ENCODE data around the gene ZSWIM4.
A peak's percentile ranks its signal among the peaks of the same experiment; 100 is the strongest.

Gene ZSWIM4

GRCh38 chr19:13813147-13813546, 17.9 kb downstream of the ZSWIM4 start:
- no peak overlapping the region for H3K23ac ChIP-seq (ENCODE audit: low read length)
- peaks cover 5% of the 10 kb centered on the region for H3K9me3 ChIP-seq (ENCODE audit: insufficient read depth, low read depth, low read length)
- no peaks in the 10 kb centered on the region for H3K79me2 ChIP-seq (ENCODE audit: control insufficient read depth, insufficient read depth, low read length, poor library complexity)
- DNase-seq, result no peak
- H3K4me2 ChIP-seq (ENCODE audit: low read length), result no peak overlapping the region
- H2BK5ac ChIP-seq (ENCODE audit: low read depth, low read length, poor library complexity), result no peak overlapping the region
- no peaks in the 10 kb centered on the region for H3K27me3 ChIP-seq (ENCODE audit: insufficient read depth, low read length)
- no peak overlapping the region for H2BK12ac ChIP-seq (ENCODE audit: low read length)
- no peak overlapping the region for H4K12ac ChIP-seq (ENCODE audit: low read depth, low read length)
- no peak overlapping the region for H3K9ac ChIP-seq (ENCODE audit: low read length)
- no peak overlapping the region for H4K91ac ChIP-seq (ENCODE audit: low read depth, low read length)
- peaks cover 8 to 9% of the 10 kb centered on the region in 2 experiments for H3K4me1 ChIP-seq (ENCODE audit: control insufficient read depth in 1 of 2, insufficient read depth in 2 of 2, low read length in 2 of 2)
- no peak overlapping the region for H2AK5ac ChIP-seq (ENCODE audit: low read length)
- H2BK120ac ChIP-seq (ENCODE audit: insufficient read depth, low read length, poor library complexity), result no peak overlapping the region
- no peak overlapping the region for H3K4me3 ChIP-seq (ENCODE audit: low read depth, low read length)
- H3K79me1 ChIP-seq (ENCODE audit: low read length), result peaks cover 3% of the 10 kb centered on the region
- no peak overlapping the region for H3K27ac ChIP-seq (ENCODE audit: low read depth, low read length)
- H3K14ac ChIP-seq (ENCODE audit: low read length), result no peak overlapping the region
- no peak overlapping the region for H4K8ac ChIP-seq (ENCODE audit: low read depth, low read length)
- H2AFZ ChIP-seq (ENCODE audit: insufficient read depth, low read length, poor library complexity), result no peak overlapping the region
- WGBS (ENCODE audit: extremely low coverage, insufficient coverage, insufficient read length), result no CpG with 5 or more reads among the region's 2 CpGs
- H3K36me3 ChIP-seq (ENCODE audit: control insufficient read depth in 1 of 2, insufficient read depth in 2 of 2, low read length in 2 of 2), result peaks cover 32 to 36% of the 10 kb centered on the region in 2 experiments
- no peak overlapping the region for H3K4ac ChIP-seq (ENCODE audit: low read depth, low read length)
- H3K18ac ChIP-seq (ENCODE audit: low read length), result no peak overlapping the region

DNA sequence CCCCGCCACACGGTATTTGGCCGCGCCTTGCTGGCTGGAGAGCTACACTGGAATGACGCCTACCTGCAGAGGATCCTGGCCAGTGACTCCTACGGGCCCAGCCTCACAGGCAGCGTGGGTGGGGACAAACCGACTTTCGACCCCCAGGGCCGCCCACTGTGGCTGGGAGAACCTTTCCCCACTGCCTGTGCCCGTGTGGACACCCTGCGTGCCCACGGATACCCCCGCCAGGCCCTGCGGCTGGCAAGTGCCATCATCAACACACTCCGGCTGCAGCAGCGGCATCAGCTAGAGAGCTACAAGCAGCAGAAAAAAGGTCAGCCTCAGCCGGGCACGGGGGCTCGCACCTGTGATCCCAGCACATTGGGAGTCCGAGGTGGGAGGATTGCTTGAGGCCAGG, 19.3 kb downstream of the ZSWIM4 start:
- H3K18ac ChIP-seq (ENCODE audit: low read length), result no peak overlapping the region
- no peak overlapping the region for H3K4me2 ChIP-seq (ENCODE audit: low read length)
- H2BK12ac ChIP-seq (ENCODE audit: low read length), result no peak overlapping the region
- no peak overlapping the region for H3K23ac ChIP-seq (ENCODE audit: low read length)
- H3K4ac ChIP-seq (ENCODE audit: low read depth, low read length), result no peak overlapping the region
- no peak overlapping the region for H3K9ac ChIP-seq (ENCODE audit: low read length)
- H2BK5ac ChIP-seq (ENCODE audit: low read depth, low read length, poor library complexity), result no peak overlapping the region
- no peaks in the 10 kb centered on the region for H3K79me2 ChIP-seq (ENCODE audit: control insufficient read depth, insufficient read depth, low read length, poor library complexity)
- H3K14ac ChIP-seq (ENCODE audit: low read length), result no peak overlapping the region
- H4K91ac ChIP-seq (ENCODE audit: low read depth, low read length), result no peak overlapping the region
- H3K79me1 ChIP-seq (ENCODE audit: low read length), result peaks cover 3% of the 10 kb centered on the region
- H4K8ac ChIP-seq (ENCODE audit: low read depth, low read length), result no peak overlapping the region
- peaks cover 7% of the 10 kb centered on the region for H3K9me3 ChIP-seq (ENCODE audit: insufficient read depth, low read depth, low read length)
- no peak overlapping the region for H3K4me3 ChIP-seq (ENCODE audit: low read depth, low read length)
- no peaks in the 10 kb centered on the region for H3K27me3 ChIP-seq (ENCODE audit: insufficient read depth, low read length)
- H2BK120ac ChIP-seq (ENCODE audit: insufficient read depth, low read length, poor library complexity), result no peak overlapping the region
- H2AK5ac ChIP-seq (ENCODE audit: low read length), result no peak overlapping the region
- no CpG with 5 or more reads among the region's 21 CpGs for WGBS (ENCODE audit: extremely low coverage, insufficient coverage, insufficient read length)
- no peak overlapping the region for H4K12ac ChIP-seq (ENCODE audit: low read depth, low read length)
- DNase-seq, result peak in 1 of 2 donors; percentile 3
- peaks cover 22 to 27% of the 10 kb centered on the region in 2 experiments for H3K36me3 ChIP-seq (ENCODE audit: control insufficient read depth in 1 of 2, insufficient read depth in 2 of 2, low read length in 2 of 2)
- no peak overlapping the region for H2AFZ ChIP-seq (ENCODE audit: insufficient read depth, low read length, poor library complexity)
- H3K27ac ChIP-seq (ENCODE audit: low read depth, low read length), result no peak overlapping the region
- peaks cover 8 to 9% of the 10 kb centered on the region in 2 experiments for H3K4me1 ChIP-seq (ENCODE audit: control insufficient read depth in 1 of 2, insufficient read depth in 2 of 2, low read length in 2 of 2)

- peak overlapping the region; percentile 17 for H4K91ac ChIP-seq (ENCODE audit: low read depth, low read length)
- no peaks in the 10 kb centered on the region for H3K79me2 ChIP-seq (ENCODE audit: control insufficient read depth, insufficient read depth, low read length, poor library complexity)
- DNase-seq, result peak in 1 of 2 donors; percentile 34
- peak overlapping the region; percentile 85 for H3K4me2 ChIP-seq (ENCODE audit: low read length)
- H3K23ac ChIP-seq (ENCODE audit: low read length), result no peak overlapping the region
- no peaks in the 10 kb centered on the region for H3K27me3 ChIP-seq (ENCODE audit: insufficient read depth, low read length)
- H4K8ac ChIP-seq (ENCODE audit: low read depth, low read length), result peak overlapping the region; percentile 49
- no peak overlapping the region for H2BK12ac ChIP-seq (ENCODE audit: low read length)
- H3K4me3 ChIP-seq (ENCODE audit: low read depth, low read length), result peak overlapping the region; percentile 41
- no peak overlapping the region for H2BK5ac ChIP-seq (ENCODE audit: low read depth, low read length, poor library complexity)
- H3K79me1 ChIP-seq (ENCODE audit: low read length), result peaks cover 3% of the 10 kb centered on the region
- H3K14ac ChIP-seq (ENCODE audit: low read length), result peak overlapping the region; percentile 22
- peak overlapping the region; percentile 61 for H4K12ac ChIP-seq (ENCODE audit: low read depth, low read length)
- no CpG with 5 or more reads among the region's 11 CpGs for WGBS (ENCODE audit: extremely low coverage, insufficient coverage, insufficient read length)
- H3K9ac ChIP-seq (ENCODE audit: low read length), result no peak overlapping the region
- peaks cover 21 to 22% of the 10 kb centered on the region in 2 experiments for H3K36me3 ChIP-seq (ENCODE audit: control insufficient read depth in 1 of 2, insufficient read depth in 2 of 2, low read length in 2 of 2)
- H2BK120ac ChIP-seq (ENCODE audit: insufficient read depth, low read length, poor library complexity), result no peak overlapping the region
- no peak overlapping the region for H3K27ac ChIP-seq (ENCODE audit: low read depth, low read length)
- peaks cover 7% of the 10 kb centered on the region for H3K9me3 ChIP-seq (ENCODE audit: insufficient read depth, low read depth, low read length)
- no peak overlapping the region for H3K18ac ChIP-seq (ENCODE audit: low read length)
- H2AFZ ChIP-seq (ENCODE audit: insufficient read depth, low read length, poor library complexity), result peak overlapping the region; percentile 64
- H3K4me1 ChIP-seq (ENCODE audit: control insufficient read depth in 1 of 2, insufficient read depth in 2 of 2, low read length in 2 of 2), result peaks cover 8 to 9% of the 10 kb centered on the region in 2 experiments
- H3K4ac ChIP-seq (ENCODE audit: low read depth, low read length), result no peak overlapping the region
- peak overlapping the region; percentile 16 for H2AK5ac ChIP-seq (ENCODE audit: low read length)
Measured at GRCh38 chr19:13817018-13817614, 21.9 kb downstream of the ZSWIM4 start.

DNA sequence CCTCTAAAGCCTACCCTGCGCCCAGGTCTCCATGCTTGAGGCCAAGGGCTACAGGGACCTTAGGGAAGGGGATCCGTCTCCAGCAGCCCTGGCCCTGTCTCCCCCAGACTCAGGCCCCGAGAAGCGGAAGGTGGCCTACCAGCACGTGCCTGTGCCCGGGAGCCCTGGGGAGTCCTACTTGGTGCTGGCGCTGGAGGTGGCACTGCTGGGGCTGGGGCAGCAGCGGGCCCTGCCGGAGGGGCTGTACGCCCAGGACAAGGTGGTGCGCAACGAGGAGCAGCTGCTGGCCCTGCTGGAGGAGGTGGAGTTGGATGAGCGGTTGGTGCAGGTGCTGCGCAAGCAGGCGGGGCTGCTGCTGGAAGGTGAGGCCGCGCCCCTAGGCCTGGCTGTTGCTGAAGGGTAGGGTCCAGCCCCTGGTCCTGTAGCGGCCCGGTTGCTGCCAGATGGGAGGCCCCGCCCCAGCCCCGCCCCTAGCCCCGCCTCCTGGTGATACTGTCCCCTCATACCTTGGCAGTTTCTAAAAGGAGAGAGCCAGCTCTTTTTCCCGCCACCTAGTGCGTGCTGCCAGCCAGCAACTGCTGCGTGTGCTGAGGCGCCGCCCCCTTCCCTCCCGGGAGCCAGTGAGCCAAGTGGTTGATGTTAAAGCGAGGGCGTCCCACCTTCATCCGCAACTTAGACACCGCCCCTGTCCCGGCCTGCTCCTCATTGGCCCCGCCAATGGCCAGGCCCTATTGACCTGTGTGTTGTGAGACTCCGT, 22.6 kb downstream of the ZSWIM4 start:
- no peak overlapping the region for H2BK5ac ChIP-seq (ENCODE audit: low read depth, low read length, poor library complexity)

More for the DNA sequence above, 22.6 kb downstream of the ZSWIM4 start:
- peak overlapping the region; percentile 61 for H4K12ac ChIP-seq (ENCODE audit: low read depth, low read length)
- H3K4ac ChIP-seq (ENCODE audit: low read depth, low read length), result no peak overlapping the region
- H4K91ac ChIP-seq (ENCODE audit: low read depth, low read length), result peak overlapping the region; percentile 17
- H3K9ac ChIP-seq (ENCODE audit: low read length), result no peak overlapping the region
- H3K36me3 ChIP-seq (ENCODE audit: control insufficient read depth in 1 of 2, insufficient read depth in 2 of 2, low read length in 2 of 2), result peaks cover 19% of the 10 kb centered on the region in 2 experiments
- H2BK120ac ChIP-seq (ENCODE audit: insufficient read depth, low read length, poor library complexity), result no peak overlapping the region
- WGBS (ENCODE audit: extremely low coverage, insufficient coverage, insufficient read length), result no CpG with 5 or more reads among the region's 35 CpGs
- peak overlapping the region; percentile 58 for H3K18ac ChIP-seq (ENCODE audit: low read length)
- peak overlapping the region; percentile 85 for H3K4me2 ChIP-seq (ENCODE audit: low read length)
- peak overlapping the region; percentile 16 for H2AK5ac ChIP-seq (ENCODE audit: low read length)
- peaks cover 5% of the 10 kb centered on the region for H3K9me3 ChIP-seq (ENCODE audit: insufficient read depth, low read depth, low read length)
- H3K27ac ChIP-seq (ENCODE audit: low read depth, low read length), result no peak overlapping the region
- peak; percentile 86 for DNase-seq
- peaks cover 3% of the 10 kb centered on the region for H3K79me1 ChIP-seq (ENCODE audit: low read length)
- H2BK12ac ChIP-seq (ENCODE audit: low read length), result no peak overlapping the region
- peaks cover 8 to 9% of the 10 kb centered on the region in 2 experiments for H3K4me1 ChIP-seq (ENCODE audit: control insufficient read depth in 1 of 2, insufficient read depth in 2 of 2, low read length in 2 of 2)
- H2AFZ ChIP-seq (ENCODE audit: insufficient read depth, low read length, poor library complexity), result peak overlapping the region; percentile 64
- peak overlapping the region; percentile 22 for H3K14ac ChIP-seq (ENCODE audit: low read length)
- no peak overlapping the region for H3K23ac ChIP-seq (ENCODE audit: low read length)
- H3K4me3 ChIP-seq (ENCODE audit: low read depth, low read length), result peak overlapping the region; percentile 41
- no peaks in the 10 kb centered on the region for H3K79me2 ChIP-seq (ENCODE audit: control insufficient read depth, insufficient read depth, low read length, poor library complexity)
- H4K8ac ChIP-seq (ENCODE audit: low read depth, low read length), result peak overlapping the region; percentile 49
- no peaks in the 10 kb centered on the region for H3K27me3 ChIP-seq (ENCODE audit: insufficient read depth, low read length)

All from trophoblast cell (in vitro differentiated cells and primary cell).